Activated CD4-positive, alpha-beta memory T cell treated with anti-CD3 and anti-CD28 coated beads, Interleukin-2, amount 10 ng/mL, durations not matched to agents 7 days and 5 days (primary cell): ENCODE data around the gene MXI1. TPM values are rescaled to one million over a fixed set of nuclear protein-coding genes. Genes with fewer than 3 reads are reported as not detected.

Experiments used
- CTCF ChIA-PET: fragments of 350-600 bp; sonication (Branson Sonifier 250); formaldehyde crosslinking; loops from one replicate; lab custom pipeline; 2021; ENCODE audit warnings: antibody characterized with exemption, inconsistent platforms; lab: Charles Lee
- POLR2A ChIA-PET: fragments of 350-600 bp; sonication (Branson Sonifier 250); formaldehyde crosslinking; loops from one replicate; lab custom pipeline; 2021; ENCODE audit warnings: antibody characterized with exemption; lab: Charles Lee
- DNase-seq: peaks from one replicate; pipeline ENCODE4 v3.0.0-alpha.2; 2020
- H3K27ac Mint-ChIP-seq: one replicate; pipeline ENCODE4 v1.8.0; 2021; ENCODE audit warnings: mild to moderate bottlenecking, mixed read lengths
- H3K27me3 Mint-ChIP-seq: one replicate; pipeline ENCODE4 v1.8.0; 2021; ENCODE audit warnings: mixed read lengths
- H3K36me3 Mint-ChIP-seq: one replicate; pipeline ENCODE4 v1.8.0; 2021; ENCODE audit warnings: low read depth, mixed read lengths
- H3K4me1 Mint-ChIP-seq: one replicate; pipeline ENCODE4 v1.8.0; 2021; ENCODE audit warnings: mixed read lengths
- H3K4me3 Mint-ChIP-seq: one replicate; pipeline ENCODE4 v1.8.0; 2021; ENCODE audit warnings: mild to moderate bottlenecking, mixed read lengths
- H3K9me3 Mint-ChIP-seq: one replicate; pipeline ENCODE4 v1.8.0; 2021; ENCODE audit warnings: mixed read lengths
- total RNA-seq, 2 experiments: library from RNA; stranded (reverse); gene quantifications; one replicate each; pipeline ENCODE4 v1.2.3, GENCODE V29; 2021

MXI1 gene
- total RNA-seq, 2 experiments from 2014 or later: 74.2 to 75.4 TPM

DNA sequence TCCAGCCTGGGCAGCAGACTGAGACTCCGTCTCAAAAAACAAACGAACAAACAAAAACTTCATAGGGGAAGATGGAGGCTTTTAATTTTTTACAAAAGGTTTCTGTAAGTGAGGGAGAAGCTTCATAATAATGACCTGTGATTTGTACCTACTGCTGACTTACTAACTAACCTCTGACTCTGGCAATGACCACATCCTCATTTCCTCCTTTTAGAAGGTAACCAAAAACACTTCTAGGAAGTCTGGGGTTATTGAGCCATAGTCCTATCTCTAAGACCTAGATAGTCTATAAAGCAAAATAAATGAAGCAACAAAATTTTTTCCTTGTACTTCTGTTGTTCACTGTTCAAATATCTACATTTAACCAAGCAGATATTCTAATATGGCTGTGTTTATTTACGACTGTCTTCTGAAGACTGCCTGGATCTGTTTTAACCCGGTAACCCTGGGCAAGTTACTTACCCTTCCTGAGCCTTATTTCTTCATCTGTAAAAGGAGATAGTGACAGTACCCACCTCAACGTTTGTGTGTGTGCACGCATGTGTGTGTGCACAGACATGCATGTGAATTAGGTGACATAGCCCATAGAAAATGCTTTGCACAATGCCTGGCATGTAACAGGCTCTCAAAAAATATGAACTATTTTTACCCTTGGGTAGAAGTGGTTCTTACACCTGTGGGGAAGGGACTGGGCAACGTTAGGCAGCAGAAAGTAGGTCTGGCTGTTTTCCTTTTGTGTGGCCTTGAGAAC is 128.1 kb downstream of the MXI1 start:
- H3K27ac Mint-ChIP-seq: peak overlapping the region; percentile 81
- no peak for DNase-seq
- H3K27me3 Mint-ChIP-seq: no peaks in the 10 kb centered on the region
- POLR2A ChIA-PET: interaction anchor here (1.0 to 6.8 kb wide), 13 partner anchors 9 to 205 kb away, joined by 3 to 51 read pairs (median 5); partner anchors contain the start of gene DUSP5
- H3K36me3 Mint-ChIP-seq: peaks cover 38% of the 10 kb centered on the region
- peak overlapping the region; percentile 22 for H3K4me3 Mint-ChIP-seq
- peaks cover 49% of the 10 kb centered on the region for H3K4me1 Mint-ChIP-seq
- CTCF ChIA-PET: interaction anchor here (1.1 to 2.1 kb wide), 3 partner anchors 12 to 19 kb away, joined by 3 to 14 read pairs (median 10); no protein-coding TSS in a partner anchor
- peaks cover 13% of the 10 kb centered on the region for H3K9me3 Mint-ChIP-seq

GRCh38 chr10:110336111-110336721 is 128.8 kb downstream of the MXI1 start:
- Mint-ChIP-seq H3K27ac (peak overlapping the region; percentile 81), H3K27me3 (no peaks in the 10 kb centered on the region), H3K36me3 (peaks cover 31% of the 10 kb centered on the region), H3K4me1 (peaks cover 52% of the 10 kb centered on the region), H3K9me3 (peaks cover 7% of the 10 kb centered on the region), H3K4me3 (no peak overlapping the region)
- CTCF ChIA-PET: interaction anchor here (1.1 to 1.6 kb wide), 2 partner anchors 18 to 48 kb away, joined by 3 to 10 read pairs; no protein-coding TSS in a partner anchor
- POLR2A ChIA-PET: interaction anchor here (1.1 to 6.8 kb wide), 4 partner anchors 9 to 86 kb away, joined by 3 to 51 read pairs (median 4); no protein-coding TSS in a partner anchor
- DNase-seq: no peak

Other genes with a start within 250 kb of the MXI1 start
- gene ADD3, start 199.6 kb upstream of the MXI1 start, total RNA-seq: 100 to 1,000 TPM; 400 to 401 TPM
- 10 to 100 TPM; 40.8 to 45.6 TPM for gene SMNDC1, start 97.3 kb downstream of the MXI1 start, total RNA-seq